ENCODE measurements around the gene DCAF8L1. TPM values are rescaled to one million over a fixed set of nuclear protein-coding genes. Genes with fewer than 3 reads are reported as not detected.
"Not testable (repeated sequence)": the region's sequence is repeated elsewhere in the genome, so short reads cannot be mapped to it uniquely, and the experiment has no call there.

The DCAF8L1 gene
- total RNA-seq, 2 experiments from 2014 or later = not detected

- no peak for DNase-seq
- CTCF ChIA-PET = no interaction called here
- Mint-ChIP-seq H3K4me3 (no peak overlapping the region), H3K27me3 (no peaks in the 10 kb centered on the region), H3K4me1 (ENCODE audit: low read depth) (no peaks in the 10 kb centered on the region), H3K27ac (no peak overlapping the region), H3K36me3 (ENCODE audit: low read depth) (no peaks in the 10 kb centered on the region), H3K9me3 (peaks cover 3% of the 10 kb centered on the region)
- POLR2A ChIA-PET = no interaction called here
- no peak for TF ChIP-seq CTCF (IDR thresholded peaks at IDR 0.05)
- ATAC-seq = no peak
- intact Hi-C loops (cut with micrococcal nuclease) = no loop called here
Observed at GRCh38 chrX:27964432-27964831, 16.8 kb downstream of the DCAF8L1 start.

GRCh38 chrX:27960410-27960809 is 20.8 kb downstream of the DCAF8L1 start:
- CTCF ChIA-PET; H3K27me3 Mint-ChIP-seq; ATAC-seq; H3K4me3 Mint-ChIP-seq; H3K27ac Mint-ChIP-seq; POLR2A ChIA-PET; H3K9me3 Mint-ChIP-seq; DNase-seq; H3K4me1 Mint-ChIP-seq (ENCODE audit: low read depth); intact Hi-C loops (cut with micrococcal nuclease); H3K36me3 Mint-ChIP-seq (ENCODE audit: low read depth): not testable (repeated sequence)

GRCh38 chrX:27953171-27953570 is 28.1 kb downstream of the DCAF8L1 start:
- Mint-ChIP-seq H3K4me1 (ENCODE audit: low read depth) (no peaks in the 10 kb centered on the region), H3K36me3 (ENCODE audit: low read depth) (no peaks in the 10 kb centered on the region), H3K27me3 (no peaks in the 10 kb centered on the region), H3K9me3 (peaks cover 8% of the 10 kb centered on the region), H3K4me3 (no peak overlapping the region), H3K27ac (no peak overlapping the region)
- ChIA-PET POLR2A (no interaction called here), CTCF (no interaction called here)
- ATAC-seq (no peak), DNase-seq (no peak)
- intact Hi-C loops (cut with micrococcal nuclease) = no loop called here
- TF ChIP-seq CTCF (IDR thresholded peaks at IDR 0.05) = no peak

GRCh38 chrX:27933361-27933760 is 47.9 kb downstream of the DCAF8L1 start:
- Mint-ChIP-seq H3K27me3 (no peaks in the 10 kb centered on the region), H3K36me3 (ENCODE audit: low read depth) (no peaks in the 10 kb centered on the region), H3K4me1 (ENCODE audit: low read depth) (no peaks in the 10 kb centered on the region), H3K9me3 (peaks cover 3% of the 10 kb centered on the region), H3K4me3 (no peak overlapping the region), H3K27ac (no peak overlapping the region)
- ATAC-seq = no peak
- CTCF ChIA-PET = no interaction called here
- intact Hi-C loops (cut with micrococcal nuclease) = no loop called here
- DNase-seq = no peak
- POLR2A ChIA-PET = no interaction called here
- no peak for TF ChIP-seq CTCF (IDR thresholded peaks at IDR 0.05)

Other genes with a start within 250 kb of the DCAF8L1 start
- gene MAGEB10, start 173.5 kb downstream of the DCAF8L1 start, total RNA-seq = not detected

Measured in activated CD8-positive, alpha-beta T cell treated with anti-CD3 and anti-CD28 coated beads for 36 hours (primary cell).